ENCODE measurements around the gene SPDYE17. TPM values are rescaled to one million over a fixed set of nuclear protein-coding genes. Genes with fewer than 3 reads are reported as not detected.
"Not testable (repeated sequence)": the region's sequence is repeated elsewhere in the genome, so short reads cannot be mapped to it uniquely, and the experiment has no call there.

The SPDYE17 gene
- total RNA-seq, 1 donor from 2014 or later, result not detected

- no peaks in the 10 kb centered on the region for H3K9me3 ChIP-seq (ENCODE audit: low read depth)
- H3K36me3 ChIP-seq, result no peaks in the 10 kb centered on the region
- Mint-ChIP-seq H3K27ac (no peak overlapping the region), H3K9me3 (no peaks in the 10 kb centered on the region), H3K4me3 (no peak overlapping the region), H3K4me1 (no peaks in the 10 kb centered on the region), H3K36me3 (no peaks in the 10 kb centered on the region), H3K27me3 (ENCODE audit: insufficient read depth, low read depth) (no peaks in the 10 kb centered on the region)
- DNase-seq (ENCODE audit: low spot score), result no peak
- H2AFZ ChIP-seq (replicated peaks), result no peak overlapping the region
- TF ChIP-seq EZH2 (IDR thresholded peaks at IDR 0.05), result no peak
- TF ChIP-seq, protein P1, sequence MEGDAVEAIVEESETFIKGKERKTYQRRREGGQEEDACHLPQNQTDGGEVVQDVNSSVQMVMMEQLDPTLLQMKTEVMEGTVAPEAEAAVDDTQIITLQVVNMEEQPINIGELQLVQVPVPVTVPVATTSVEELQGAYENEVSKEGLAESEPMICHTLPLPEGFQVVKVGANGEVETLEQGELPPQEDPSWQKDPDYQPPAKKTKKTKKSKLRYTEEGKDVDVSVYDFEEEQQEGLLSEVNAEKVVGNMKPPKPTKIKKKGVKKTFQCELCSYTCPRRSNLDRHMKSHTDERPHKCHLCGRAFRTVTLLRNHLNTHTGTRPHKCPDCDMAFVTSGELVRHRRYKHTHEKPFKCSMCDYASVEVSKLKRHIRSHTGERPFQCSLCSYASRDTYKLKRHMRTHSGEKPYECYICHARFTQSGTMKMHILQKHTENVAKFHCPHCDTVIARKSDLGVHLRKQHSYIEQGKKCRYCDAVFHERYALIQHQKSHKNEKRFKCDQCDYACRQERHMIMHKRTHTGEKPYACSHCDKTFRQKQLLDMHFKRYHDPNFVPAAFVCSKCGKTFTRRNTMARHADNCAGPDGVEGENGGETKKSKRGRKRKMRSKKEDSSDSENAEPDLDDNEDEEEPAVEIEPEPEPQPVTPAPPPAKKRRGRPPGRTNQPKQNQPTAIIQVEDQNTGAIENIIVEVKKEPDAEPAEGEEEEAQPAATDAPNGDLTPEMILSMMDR (IDR thresholded peaks at IDR 0.05), result no peak
- TF ChIP-seq EZH2phosphoT487 (IDR thresholded peaks at IDR 0.05), result no peak
- H3K9ac ChIP-seq, result no peak overlapping the region
- H3K4me2 ChIP-seq, result no peak overlapping the region
- no peaks in the 10 kb centered on the region for H4K20me1 ChIP-seq (ENCODE audit: low read depth)
- H3K4me3 ChIP-seq, result no peak overlapping the region
- H3F3A ChIP-seq (ENCODE audit: low read depth), result no peaks in the 10 kb centered on the region
- no peaks in the 10 kb centered on the region for H3K27me3 ChIP-seq
- H3K27ac ChIP-seq, result no peak overlapping the region
- H3K79me2 ChIP-seq (ENCODE audit: low read depth), result no peaks in the 10 kb centered on the region
- no peaks in the 10 kb centered on the region for H3K4me1 ChIP-seq
These were observed 34.5 kb downstream of the SPDYE17 start for GRCh38 chr7:76997381-76998284.

DNA sequence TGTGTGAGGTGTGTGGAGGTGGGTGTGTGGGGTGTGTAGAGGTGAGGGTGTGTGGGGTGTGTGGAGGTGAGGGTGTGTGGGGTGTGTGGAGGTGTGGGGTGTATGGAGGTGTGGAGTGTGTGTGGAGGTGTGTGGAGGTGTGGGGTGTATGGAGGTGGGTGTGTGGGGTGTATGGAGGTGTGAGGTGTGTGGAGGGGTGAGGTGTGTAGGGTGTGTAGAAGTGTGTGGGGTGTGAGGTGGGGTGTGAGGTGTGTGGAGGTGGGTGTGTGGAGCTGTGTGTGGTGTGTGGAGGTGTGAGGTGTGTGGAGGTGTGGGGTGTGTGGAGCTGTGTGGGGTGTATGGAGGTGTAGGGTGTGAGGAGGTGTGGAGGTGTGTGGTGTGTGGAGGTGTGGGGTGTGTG, 35.2 kb downstream of the SPDYE17 start:
- H3K4me1 ChIP-seq; H3K9me3 ChIP-seq (ENCODE audit: low read depth); H3K27ac ChIP-seq; H4K20me1 ChIP-seq (ENCODE audit: low read depth); H2AFZ ChIP-seq (replicated peaks); H3K27ac Mint-ChIP-seq; H3K4me3 ChIP-seq; H3K36me3 Mint-ChIP-seq; H3K27me3 ChIP-seq; H3K4me2 ChIP-seq; H3K27me3 Mint-ChIP-seq (ENCODE audit: insufficient read depth, low read depth); H3F3A ChIP-seq (ENCODE audit: low read depth); H3K4me3 Mint-ChIP-seq; H3K9ac ChIP-seq; DNase-seq (ENCODE audit: low spot score); H3K4me1 Mint-ChIP-seq; H3K36me3 ChIP-seq; H3K9me3 Mint-ChIP-seq; H3K79me2 ChIP-seq (ENCODE audit: low read depth): not testable (repeated sequence)

- H3K27me3 Mint-ChIP-seq (ENCODE audit: insufficient read depth, low read depth); H3K9me3 ChIP-seq (ENCODE audit: low read depth); H3K27ac Mint-ChIP-seq; H3F3A ChIP-seq (ENCODE audit: low read depth); H3K79me2 ChIP-seq (ENCODE audit: low read depth); H4K20me1 ChIP-seq (ENCODE audit: low read depth); H3K4me1 Mint-ChIP-seq; H3K4me3 ChIP-seq; H3K4me2 ChIP-seq; H3K9me3 Mint-ChIP-seq; H2AFZ ChIP-seq (replicated peaks); H3K9ac ChIP-seq; H3K27me3 ChIP-seq; DNase-seq (ENCODE audit: low spot score); H3K36me3 ChIP-seq; H3K27ac ChIP-seq; H3K36me3 Mint-ChIP-seq; H3K4me3 Mint-ChIP-seq; H3K4me1 ChIP-seq: not testable (repeated sequence)
These were observed 37.9 kb downstream of the SPDYE17 start for GRCh38 chr7:76994286-76994685.

DNA sequence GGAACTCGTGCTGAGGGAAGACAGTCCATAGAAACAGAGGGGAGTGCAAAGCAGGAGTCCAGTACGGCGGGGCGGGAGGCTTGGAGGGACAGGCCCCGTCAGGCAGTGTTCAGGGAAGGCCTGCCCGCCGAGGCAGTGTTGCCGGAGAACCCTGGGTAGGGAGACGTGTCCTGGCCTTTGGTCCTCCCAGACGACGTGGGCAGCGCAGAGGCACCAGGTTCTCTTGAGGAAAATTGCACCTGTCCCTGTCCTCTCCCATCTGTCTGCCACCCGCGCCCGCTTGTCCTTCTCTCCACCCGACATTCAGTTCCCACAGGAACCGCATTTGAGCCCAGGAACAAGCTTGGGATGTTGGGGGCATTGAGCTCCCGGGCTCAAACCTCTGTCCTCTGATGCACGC, 38.3 kb downstream of the SPDYE17 start:
- not testable (repeated sequence) for H3K27me3 ChIP-seq; H3K4me1 ChIP-seq; H3K27ac ChIP-seq; H3K27ac Mint-ChIP-seq; H3K4me3 Mint-ChIP-seq; H3K4me3 ChIP-seq; H2AFZ ChIP-seq (replicated peaks); H3K36me3 Mint-ChIP-seq; H3K9me3 Mint-ChIP-seq; H3K4me1 Mint-ChIP-seq; H3K79me2 ChIP-seq (ENCODE audit: low read depth); H3K9me3 ChIP-seq (ENCODE audit: low read depth); H3K9ac ChIP-seq; H3K27me3 Mint-ChIP-seq (ENCODE audit: insufficient read depth, low read depth); DNase-seq (ENCODE audit: low spot score); H4K20me1 ChIP-seq (ENCODE audit: low read depth); H3F3A ChIP-seq (ENCODE audit: low read depth); H3K36me3 ChIP-seq; H3K4me2 ChIP-seq

DNA sequence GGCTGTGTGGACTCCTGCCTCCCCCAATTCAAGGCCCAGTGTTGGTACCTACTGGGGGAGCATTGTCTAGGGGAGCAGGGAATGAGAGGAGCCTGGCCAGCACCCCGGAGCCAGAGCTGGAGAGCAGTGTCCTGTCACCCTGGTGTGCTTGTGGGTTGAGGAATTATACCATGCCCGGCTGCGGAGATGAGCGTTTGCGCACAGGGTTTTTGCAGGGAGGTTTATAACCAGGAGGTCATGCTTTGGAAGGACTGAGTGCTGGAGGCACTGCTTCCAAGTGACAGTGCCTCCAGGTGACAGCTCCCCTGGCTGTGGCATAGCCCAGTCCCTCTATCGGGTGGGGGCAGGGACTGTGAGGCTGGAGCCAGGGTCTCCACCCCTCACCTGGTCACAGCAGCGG, 39.3 kb downstream of the SPDYE17 start:
- not testable (repeated sequence) for H3K36me3 ChIP-seq; H3K27me3 ChIP-seq; DNase-seq (ENCODE audit: low spot score); H3K4me1 ChIP-seq; H3K27ac Mint-ChIP-seq; H3F3A ChIP-seq (ENCODE audit: low read depth); H3K4me3 Mint-ChIP-seq; H3K4me3 ChIP-seq; H3K4me1 Mint-ChIP-seq; H3K27me3 Mint-ChIP-seq (ENCODE audit: insufficient read depth, low read depth); H4K20me1 ChIP-seq (ENCODE audit: low read depth); H3K9ac ChIP-seq; H3K79me2 ChIP-seq (ENCODE audit: low read depth); H3K9me3 Mint-ChIP-seq; H3K9me3 ChIP-seq (ENCODE audit: low read depth); H3K27ac ChIP-seq; H2AFZ ChIP-seq (replicated peaks); H3K4me2 ChIP-seq; H3K36me3 Mint-ChIP-seq

- H3K9me3 ChIP-seq (ENCODE audit: low read depth); H3K27me3 Mint-ChIP-seq (ENCODE audit: insufficient read depth, low read depth); H3F3A ChIP-seq (ENCODE audit: low read depth); H3K36me3 Mint-ChIP-seq; H3K79me2 ChIP-seq (ENCODE audit: low read depth); H3K27me3 ChIP-seq; H3K36me3 ChIP-seq; H3K9ac ChIP-seq; H3K4me1 ChIP-seq; DNase-seq (ENCODE audit: low spot score); H3K4me3 Mint-ChIP-seq; H2AFZ ChIP-seq (replicated peaks); H3K4me1 Mint-ChIP-seq; H3K4me3 ChIP-seq; H3K27ac Mint-ChIP-seq; H4K20me1 ChIP-seq (ENCODE audit: low read depth); H3K9me3 Mint-ChIP-seq; H3K4me2 ChIP-seq; H3K27ac ChIP-seq: not testable (repeated sequence)
These were observed 40.0 kb downstream of the SPDYE17 start for GRCh38 chr7:76992204-76992603.

DNA sequence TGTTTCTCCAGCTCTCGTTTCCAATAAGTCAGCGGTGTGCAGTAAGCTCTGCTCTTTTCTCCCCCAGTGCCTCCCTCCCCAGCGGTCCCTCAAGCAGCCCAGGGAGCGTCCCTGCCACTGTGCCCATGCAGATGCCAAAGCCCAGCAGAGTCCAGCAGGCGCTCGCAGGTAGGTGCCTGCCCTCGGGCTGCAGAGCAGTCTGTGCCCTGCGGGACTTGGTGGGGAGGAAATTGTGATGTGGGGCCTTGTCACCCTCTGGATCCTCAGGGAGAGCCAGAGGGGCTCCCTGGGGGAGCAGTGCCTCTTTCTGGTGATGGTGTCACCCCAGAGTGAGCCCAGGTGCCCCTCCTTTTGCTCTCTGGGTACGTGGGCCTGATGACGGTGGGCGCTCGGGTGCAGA, 42.0 kb downstream of the SPDYE17 start:
- not testable (repeated sequence) for H3K79me2 ChIP-seq (ENCODE audit: low read depth); H3K4me3 ChIP-seq; H3K27me3 ChIP-seq; H3K4me2 ChIP-seq; H3K4me3 Mint-ChIP-seq; H3K27ac Mint-ChIP-seq; H3K4me1 ChIP-seq; H2AFZ ChIP-seq (replicated peaks); H3K9ac ChIP-seq; H3K27me3 Mint-ChIP-seq (ENCODE audit: insufficient read depth, low read depth); H3K9me3 ChIP-seq (ENCODE audit: low read depth); H3K36me3 ChIP-seq; H3K9me3 Mint-ChIP-seq; H4K20me1 ChIP-seq (ENCODE audit: low read depth); DNase-seq (ENCODE audit: low spot score); H3K4me1 Mint-ChIP-seq; H3F3A ChIP-seq (ENCODE audit: low read depth); H3K36me3 Mint-ChIP-seq; H3K27ac ChIP-seq

All from neural progenitor cell (in vitro differentiated cells).